Lung microvascular endothelial cell (primary cell): Measurements from ENCODE around the gene TCF3. TPM values are rescaled to one million over a fixed set of nuclear protein-coding genes. Genes with fewer than 3 reads are reported as not detected.
A peak's percentile ranks its signal among the peaks of the same experiment; 100 is the strongest.

Source experiments
- DNase-seq, 2 donors: peaks; one replicate each; pipeline versions ENCODE4 v3.0.0 to v3.0.0-alpha.2; 2010; ENCODE audit warnings: low read depth in 2 of 2
- total RNA-seq: library from RNA; depleted of rRNA; stranded (reverse); fragments of >200 nt; gene quantifications from 2 replicates; pipeline ENCODE4 v1.2.1, GENCODE V29; 2014

TCF3 gene
- total RNA-seq, 1 donor from 2014 or later, result 48.6 TPM

DNA sequence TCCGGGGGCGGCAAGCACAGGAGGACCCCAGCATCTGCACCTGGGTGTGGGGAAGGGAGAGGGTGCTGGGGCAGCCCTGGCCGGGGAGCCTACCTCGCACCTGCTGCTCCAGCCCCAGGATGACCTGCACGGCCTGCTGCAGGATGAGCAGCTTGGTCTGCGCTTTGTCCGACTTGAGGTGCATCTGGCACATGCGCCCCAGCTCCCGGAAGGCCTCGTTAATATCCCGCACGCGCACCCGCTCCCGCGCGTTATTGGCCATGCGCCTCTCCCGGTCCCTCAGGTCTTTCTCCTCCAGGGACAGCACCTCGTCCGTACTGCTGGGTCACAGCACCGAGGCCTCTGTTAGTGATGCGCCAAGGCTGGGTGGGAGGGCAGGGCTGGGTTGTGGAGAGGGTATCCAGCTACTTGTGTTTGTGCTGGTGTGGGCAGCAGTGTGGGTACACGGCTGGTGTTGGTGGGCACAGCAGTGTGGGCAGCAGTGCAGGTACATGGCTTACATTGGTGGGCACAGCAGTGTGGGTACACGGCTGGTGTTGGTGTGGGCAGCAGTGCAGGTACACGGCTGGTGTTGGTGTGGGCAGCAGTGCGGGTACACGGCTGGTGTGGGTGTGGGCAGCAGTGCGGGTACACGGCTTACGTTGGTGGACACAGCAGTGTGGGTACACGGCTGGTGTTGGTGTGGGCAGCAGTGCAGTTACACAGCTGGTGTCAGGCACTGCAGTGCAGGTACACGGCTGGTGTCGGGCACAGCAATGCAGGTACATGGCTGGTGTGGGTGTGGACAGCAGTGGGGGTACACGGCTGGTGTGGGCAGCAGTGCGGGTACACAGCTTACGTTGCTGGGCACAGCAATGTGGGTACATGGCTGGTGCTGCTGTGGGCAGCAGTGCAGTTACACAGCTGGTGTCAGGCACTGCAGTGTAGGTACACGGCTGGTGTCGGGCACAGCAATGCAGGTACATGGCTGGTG lies 40.0 kb downstream of the TCF3 start:
- no peak for DNase-seq

DNA sequence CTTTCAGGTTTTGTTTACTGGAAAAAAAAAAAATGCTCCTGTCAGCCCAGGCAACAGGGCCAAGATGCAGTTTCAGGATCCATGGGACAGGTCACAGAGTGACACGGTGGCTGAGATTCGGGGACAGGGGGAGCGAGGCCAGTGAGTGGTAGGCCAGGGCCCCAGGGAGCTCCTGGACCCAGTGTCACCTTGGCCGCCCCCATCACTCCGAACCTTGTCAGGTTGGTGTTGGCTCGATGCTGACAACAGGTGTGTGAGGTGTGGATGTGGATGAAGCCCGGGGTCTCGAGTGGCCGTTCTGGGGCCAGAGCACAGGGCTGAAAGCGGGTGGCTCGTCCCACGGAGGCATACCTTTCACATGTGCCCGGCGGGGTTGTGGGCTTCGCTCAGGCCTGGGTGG lies 41.1 kb downstream of the TCF3 start:
- DNase-seq, result no peak

DNA sequence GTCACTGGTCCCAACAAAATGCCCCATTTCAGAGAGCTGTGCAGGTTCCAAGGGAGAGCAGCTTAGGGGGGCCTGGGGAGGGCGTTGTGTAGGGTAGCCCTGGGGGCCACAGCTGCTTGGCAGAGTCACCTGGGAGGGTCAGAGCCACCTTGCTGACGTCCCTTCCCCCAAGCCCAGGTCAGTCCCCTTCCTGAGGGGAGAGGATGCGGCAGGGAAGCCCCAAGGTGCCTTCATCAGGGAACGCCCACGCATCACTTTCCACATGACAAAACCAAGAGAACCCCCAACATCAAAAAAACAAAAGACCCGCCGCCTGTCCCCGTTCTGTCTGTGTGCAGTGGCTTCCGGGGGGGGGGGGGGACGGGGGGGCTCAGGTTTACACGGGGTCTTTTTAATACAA lies 41.8 kb downstream of the TCF3 start:
- no peak for DNase-seq

DNA sequence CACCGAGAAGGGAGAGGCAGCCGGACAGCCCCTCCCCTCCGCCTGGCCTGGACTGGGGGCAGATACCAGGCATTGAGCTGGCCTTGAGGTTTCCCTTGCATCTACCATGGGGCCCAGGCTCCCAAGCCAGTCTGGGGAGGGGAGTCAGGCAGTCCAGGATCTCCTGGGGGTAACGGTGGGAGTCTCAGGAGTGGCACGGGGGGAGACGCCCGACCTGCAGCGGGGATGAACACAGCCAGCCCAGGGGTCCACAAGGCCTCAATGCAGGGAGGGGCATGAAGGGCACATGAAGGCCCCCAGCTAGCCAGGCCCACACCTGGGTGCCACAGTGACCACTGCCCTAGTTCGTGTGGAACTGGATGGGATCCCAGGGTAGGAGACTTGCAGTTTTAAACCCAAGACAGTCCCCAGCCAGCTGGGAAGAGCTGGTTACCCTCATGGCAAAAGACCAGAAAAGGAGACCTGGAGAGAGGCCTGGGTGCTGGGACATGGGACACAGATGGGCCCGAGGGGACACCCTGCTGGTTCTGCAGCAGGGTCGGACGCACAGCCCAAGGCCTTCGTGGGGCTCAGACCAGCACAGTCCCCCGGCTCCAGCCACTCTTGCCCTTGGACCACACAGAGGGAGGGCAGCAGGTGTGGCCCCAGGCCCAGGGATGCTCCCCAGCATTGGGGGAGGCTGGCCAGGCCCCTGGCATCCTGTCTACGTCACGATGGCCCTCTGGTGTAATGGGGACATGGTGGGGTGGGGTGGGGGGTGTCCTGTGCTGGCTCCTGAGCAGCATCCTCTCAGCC lies 42.5 kb downstream of the TCF3 start:
- no peak for DNase-seq

DNA sequence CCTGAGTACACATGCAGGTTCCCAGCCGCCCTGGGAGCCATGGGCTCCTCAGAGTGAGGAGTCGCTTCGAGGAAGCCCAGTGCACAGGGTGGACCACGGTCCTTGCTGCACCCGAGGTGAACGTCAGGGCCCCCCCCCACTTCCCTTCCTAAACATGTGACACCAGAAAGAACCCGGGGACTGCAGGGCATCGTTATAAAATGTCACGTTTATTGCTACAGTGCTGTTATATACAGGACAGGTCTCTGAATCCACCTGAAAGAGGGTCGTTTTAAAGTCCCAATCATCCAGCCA lies 43.4 kb downstream of the TCF3 start:
- no peak for DNase-seq

DNA sequence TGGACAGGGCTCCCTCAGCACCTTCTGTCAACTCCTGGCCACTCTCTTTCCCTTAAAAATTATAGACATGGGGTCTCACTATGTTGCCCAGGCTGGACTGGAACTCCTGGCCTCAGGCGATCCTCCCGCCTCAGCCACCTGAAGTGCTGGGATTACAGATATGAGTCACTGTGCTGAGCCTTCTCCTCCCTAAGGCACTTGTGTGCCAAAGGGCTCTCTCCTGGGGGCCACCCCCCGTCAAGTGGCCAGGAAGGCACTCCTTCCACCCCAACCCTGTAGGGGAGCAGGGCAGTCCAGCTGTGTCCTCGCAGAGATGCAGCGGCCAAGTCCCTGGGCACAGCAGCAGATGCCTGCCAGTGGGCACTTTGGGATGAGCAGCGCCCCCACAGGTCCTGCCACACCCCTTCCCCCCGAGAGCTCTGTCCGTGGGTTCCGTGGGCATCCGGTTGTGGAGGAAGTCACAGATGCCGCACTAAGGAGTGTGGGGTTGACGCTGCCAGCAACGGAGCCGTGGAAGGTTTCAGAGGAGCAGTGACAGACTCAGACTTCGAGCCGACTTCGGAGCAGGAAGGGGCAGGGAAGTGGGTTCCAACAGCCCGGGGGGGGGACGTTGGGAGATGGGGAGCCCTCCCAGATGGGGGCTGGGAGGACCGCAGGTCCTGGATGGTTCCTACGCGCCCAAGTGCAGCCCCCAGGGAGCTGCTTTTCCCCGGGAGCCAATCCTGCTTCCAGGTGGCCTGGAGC lies 43.9 kb downstream of the TCF3 start:
- no peak for DNase-seq

DNA sequence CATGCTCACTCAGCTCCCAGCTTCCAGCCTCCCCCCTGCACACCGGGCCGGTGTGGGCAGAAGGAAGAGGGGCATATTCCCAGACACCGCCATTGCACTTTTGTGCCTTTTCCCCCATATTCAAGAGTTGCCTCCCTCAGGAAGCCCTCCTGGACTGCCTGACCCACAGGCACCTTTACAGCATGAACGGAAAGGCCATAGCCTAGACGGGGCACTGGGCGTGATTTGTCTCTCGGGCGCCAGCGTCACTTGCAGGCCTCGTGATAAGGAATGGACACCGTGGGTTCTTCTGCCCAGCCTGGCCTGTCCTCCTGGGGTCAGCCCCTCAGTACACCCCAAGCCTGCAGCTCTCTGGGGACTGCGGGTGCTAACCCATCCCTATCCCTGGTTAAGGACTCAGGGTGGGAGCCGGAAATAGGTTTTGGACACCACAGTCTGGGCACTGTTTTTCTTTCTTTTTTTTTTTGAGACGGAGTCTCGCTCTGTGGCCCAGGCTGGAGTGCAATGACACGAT lies 46.2 kb downstream of the TCF3 start:
- no peak for DNase-seq

DNA sequence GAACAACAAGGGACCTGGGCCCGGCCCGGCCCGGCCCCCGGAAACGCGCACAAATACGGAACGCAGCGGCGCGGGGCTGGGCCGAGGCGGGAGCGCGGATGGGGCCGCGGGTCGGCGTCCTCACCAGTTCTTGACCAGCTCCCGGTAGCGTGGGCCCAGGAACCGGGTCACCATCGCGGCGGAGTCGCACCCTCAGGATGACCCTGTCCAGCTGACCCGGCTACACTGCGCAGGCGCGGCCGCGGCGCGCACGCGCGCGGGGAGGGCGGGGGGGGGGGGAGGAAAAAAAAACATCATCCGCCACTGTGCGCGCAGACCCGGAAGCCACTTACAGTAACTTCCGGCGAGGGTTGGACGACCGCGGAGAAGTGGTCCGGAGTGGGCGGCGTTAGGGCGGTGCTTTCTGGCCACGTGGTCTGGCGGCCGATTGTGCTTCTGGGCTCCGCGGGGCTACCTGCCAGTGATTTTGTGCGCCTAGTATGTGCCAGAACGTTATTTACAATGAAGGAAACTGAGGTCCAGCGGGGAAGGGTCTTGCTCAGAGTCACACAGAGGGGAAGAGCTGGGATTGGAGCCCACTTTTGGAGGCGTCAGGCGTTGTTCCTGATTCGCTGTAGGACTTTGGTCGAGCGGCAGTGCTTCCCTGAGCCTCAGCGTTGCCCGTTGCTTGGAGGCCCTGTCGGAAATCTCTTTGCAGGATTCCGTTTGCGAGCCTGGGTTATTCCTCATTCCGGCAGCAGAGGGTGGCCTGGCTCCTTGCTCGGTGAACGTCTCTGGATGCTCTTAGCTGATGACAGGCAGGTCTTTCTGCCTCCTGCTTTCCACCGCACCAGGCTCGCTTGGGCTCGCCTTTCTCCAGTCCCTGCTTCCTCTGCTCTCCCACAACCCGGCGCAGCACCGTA lies 46.9 kb downstream of the TCF3 start, which contains the start of gene UQCR11:
TSS of gene UQCR11 (minus strand) at position 227 of the 902 bp plus-strand sequence. CDS start at position 174, 53 bp downstream.
- peak; percentile 96 to 98 for DNase-seq

DNA sequence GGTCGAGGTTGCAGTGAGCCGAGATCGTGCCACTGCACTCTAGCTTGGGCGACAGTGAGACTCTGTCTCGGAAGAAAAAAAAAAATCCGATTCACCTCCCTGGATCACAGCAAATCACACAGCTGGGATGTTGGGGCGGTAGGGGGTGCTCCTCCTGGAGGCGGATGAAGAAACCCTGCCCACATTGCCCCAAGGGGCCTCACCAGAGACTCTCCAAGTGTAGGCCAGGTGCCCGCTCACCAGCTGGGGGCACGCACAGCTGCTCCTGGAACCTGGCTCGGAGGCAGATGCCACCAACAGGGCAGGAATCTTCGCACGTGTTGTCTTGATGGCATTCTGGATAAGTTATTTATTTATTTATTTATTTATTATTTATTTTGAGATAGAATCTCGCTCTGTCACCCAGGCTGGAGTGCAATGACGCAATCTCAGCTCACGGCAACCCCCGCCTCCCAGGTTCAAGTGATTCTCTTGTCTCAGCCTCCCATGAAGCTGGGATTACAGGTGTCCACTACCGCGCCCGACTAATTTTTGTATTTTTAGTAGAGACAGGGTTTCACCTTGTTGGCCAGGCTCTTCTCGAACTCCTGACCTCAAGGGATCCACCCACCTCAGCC lies 50.2 kb downstream of the TCF3 start:
- DNase-seq, result no peak

DNA sequence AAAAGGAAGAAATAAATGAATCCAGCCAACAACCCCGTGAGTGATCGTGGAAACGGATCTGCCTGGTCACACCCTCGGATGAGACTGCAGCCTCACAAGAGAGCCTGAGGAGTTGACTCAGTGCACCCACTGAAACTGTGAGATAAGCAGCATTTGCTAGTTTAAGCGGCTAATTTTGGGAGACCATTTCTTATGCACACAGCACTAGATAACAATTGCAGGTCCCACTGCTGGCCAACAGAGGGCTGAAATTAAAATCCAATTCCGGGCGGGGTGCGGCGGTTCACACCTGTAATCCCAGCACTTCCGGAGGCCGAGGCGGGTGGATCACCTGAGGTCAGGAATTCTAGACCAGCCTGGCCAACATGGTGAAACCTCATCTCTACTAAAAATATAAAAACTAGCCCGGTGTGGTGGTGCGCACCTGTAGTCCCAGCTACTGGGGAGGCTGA lies 50.8 kb downstream of the TCF3 start:
- DNase-seq, result no peak

DNA sequence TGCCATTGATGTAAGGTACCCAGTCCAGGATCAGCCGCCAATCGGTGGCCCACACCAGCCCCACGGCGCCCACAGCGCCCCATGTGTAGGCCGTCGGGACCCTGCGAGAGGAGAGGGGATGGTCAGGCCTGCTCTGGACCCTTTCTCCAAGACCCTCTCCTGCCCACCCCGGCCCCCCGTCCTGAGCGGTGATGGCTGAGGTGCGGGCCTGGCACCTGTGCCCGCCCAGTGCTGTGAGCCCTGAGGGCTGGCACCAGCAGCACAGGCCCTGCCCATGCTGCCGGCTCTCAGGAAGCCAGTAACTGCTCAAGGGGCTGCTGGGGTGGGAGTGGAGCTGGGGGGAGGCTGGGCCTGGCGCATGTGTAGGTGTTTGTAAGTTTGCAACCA lies 53.0 kb downstream of the TCF3 start:
- no peak for DNase-seq

DNA sequence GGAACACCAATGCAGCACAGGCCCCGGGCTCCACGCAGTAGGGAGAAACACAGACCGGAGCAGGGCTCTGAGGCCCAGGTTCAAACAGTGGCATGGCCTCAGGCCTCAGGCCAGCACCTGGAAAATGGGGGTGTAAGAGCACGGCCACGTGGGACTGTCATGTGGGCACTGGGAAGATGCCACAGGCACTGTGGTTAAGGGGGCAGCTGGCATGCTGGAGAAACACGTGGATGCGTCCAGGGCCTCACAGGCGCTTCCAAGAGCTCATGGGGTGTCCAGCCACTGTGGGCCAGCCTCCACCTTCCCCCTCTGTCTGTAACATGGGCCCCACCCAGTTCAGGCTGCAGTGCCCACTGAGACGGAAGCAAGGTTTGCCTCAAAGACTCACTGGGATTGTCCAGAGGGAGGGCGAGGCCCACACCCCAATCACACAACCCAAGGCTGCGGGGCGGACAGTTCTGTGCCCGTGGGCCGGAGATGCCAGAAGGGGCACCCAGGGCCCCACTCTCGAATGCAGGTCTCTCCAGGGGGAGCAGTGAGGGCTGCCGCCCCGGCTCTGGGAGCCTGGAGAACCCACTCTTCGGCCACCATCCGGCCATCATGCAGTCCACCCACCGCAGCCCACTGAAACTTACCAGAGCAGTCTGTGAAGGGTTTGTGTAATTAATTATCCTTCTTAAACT lies 53.5 kb downstream of the TCF3 start:
- no peak for DNase-seq

DNA sequence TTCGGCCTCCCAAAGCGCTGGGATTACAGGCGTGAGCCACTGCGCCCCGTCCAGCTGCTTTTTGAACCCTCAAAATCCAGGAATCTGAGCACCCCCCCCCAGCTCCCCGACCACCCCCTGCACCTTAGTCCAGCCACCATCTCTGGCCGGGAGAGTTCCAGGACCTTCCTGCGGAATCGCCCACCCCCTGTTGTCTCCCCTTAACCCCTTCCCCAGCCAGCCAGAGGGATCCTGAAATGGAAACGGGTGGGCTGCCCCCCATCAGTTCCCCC lies 59.0 kb downstream of the TCF3 start:
- DNase-seq, result no peak

DNA sequence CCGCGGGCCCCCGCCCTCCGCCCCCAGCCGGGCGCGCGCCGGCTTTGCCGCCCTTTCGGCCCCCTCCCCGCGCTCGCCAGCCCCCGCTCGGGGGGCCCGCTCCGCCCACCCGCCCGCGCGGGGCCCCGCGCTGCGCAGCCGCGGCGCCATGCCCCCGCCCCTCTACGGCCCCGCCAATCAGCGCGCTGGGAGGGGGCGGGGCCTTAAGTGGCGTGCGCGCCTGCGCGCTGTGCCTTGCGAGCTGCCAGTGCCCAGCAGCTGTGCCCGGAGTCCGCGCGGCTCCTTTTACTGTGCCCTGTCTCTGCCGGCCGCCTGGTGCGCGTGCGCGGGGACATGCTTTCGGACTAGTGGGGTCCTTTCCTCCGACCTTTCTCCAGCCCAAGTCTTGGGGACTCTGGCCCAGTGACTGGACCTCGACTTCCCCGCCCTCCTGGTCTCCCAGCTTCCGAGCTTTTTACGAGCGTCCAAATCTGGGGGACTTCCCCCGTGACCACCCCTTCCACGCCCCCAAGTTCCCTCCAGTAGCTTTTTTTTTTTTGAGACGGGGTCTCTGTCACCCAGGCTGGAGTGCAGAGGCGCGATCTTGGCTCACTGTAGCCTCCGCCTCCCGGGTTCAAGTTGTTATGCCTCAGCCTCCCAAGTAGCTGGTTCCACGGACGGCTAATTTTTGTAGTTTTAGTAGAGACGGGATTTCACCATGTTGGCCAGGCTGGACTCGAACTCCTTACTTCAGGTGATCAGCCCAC lies 59.5 kb downstream of the TCF3 start, which contains the start of gene MBD3:
TSS of gene MBD3 (minus strand) at position 111 of the 746 bp plus-strand sequence. CDS start 234 bp downstream, outside the sequence.
- peak; percentile 97 for DNase-seq

DNA sequence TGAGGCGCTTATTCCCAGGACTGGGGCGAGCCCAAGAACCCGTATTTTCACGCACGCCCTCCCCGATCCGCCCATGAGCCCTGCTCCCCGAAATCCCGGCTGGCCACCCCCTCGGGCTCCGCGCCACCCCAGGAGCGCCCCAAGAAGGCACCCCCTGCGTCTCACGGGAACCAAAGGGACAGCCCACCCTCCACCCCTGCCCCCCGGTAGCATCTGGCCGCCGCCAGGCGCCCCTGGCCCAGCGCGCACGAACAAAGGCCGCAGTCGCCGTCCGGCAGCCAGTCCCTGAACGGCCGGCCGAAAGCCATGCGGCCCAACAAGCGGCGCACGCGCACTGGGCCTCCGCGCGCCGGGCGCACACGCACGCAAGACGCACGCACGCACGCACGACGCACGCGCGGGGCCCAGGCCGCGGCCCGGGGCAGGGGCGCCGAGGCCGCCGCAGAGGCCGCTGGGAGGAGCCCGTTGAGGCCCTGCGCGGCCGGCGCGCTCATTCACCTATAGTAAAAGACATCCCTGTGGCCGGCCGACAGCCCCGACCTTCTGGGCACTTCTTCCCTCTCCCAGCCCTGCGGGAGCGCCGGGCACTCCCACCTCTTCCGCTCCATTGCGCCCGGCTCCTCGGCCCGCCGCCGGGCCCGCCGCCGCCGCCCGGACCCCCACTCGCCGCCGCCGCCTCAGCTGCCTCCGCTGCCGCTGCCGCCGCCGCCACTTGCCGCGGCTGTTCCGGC lies 60.2 kb downstream of the TCF3 start:
- peak; percentile 93 to 96 for DNase-seq

DNA sequence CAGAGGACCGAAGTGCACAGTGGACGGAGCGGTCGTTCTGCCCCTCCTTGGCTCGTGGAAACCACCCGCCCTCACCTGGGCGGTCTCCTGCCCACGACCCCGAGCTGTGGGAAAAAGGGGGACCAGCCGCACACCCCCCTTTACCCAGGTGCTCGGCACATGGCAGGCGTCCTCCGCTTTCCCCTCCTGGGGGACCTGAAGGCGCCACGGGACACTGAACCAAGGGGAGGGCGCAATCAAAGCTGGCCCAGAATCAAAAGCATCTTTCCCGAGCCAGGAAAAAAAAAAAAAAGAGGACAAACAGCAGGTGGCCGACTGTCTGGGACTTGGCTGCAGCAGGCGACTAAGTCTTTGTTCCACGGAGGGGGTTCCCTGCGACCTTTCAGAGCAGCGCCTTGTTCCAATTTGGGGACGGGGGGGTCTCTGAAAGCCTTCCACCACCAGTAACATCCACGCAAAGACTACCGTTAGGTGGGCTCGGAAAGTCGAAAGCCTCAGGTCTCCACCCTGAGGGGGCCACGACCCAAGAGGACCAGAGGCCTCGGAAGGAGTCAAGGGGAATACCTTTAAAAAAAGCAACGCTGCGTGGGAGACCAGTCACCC lies 60.9 kb downstream of the TCF3 start:
- peak; percentile 48 to 55 for DNase-seq

DNA sequence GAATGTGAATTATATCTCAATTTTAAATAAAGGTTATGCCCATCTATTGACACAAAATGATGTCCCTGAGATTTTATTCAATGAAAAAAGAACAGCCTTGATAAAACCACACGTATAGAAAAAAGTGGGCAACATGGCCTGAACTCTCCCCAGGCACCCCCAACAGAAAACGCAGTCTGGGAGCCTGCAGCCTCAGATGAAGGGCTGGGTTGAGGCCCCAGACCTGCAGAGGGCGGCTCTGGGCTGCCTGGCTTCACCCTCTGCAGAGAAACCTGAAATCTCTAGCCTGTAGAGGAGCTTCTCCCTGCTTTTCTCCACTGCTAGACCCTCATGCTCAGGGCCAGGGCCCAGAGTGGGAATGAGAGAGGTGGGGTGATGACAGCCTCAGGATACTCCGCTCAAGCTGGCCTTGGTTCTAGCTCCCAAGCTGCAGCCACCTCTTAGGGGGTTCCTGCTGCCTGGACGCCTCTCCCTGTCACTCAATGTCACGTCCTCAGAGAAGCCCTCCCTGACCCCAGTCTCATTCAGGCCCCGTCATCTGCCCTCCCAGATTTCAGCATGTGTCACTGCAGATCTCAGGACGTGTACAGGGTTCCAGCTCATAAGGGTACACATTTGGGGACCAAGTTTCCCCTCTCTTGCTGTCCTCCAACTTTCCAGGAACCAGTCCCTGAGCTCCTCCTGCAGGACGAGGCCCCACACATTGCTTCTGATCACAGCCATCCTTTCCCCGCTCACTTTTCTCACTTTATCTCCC lies 61.6 kb downstream of the TCF3 start:
- DNase-seq, result peak in 1 of 2 donors; percentile 23
